Measurements from ENCODE around the gene NCAM1.

Gene NCAM1

GRCh38 chr11:113163291-113164030 lies 202.2 kb downstream of the NCAM1 start:
- no peak overlapping the region for H3K4me3 ChIP-seq (ENCODE audit: low read length)
- DNase-seq (ENCODE audit: low read depth), result no peak
- no peak for TF ChIP-seq CTCF (conservative IDR thresholded peaks at IDR 0.05; ENCODE audit: low read depth, low read length)

GRCh38 chr11:113166280-113166679 lies 205.1 kb downstream of the NCAM1 start:
- no peak overlapping the region for H3K4me3 ChIP-seq (ENCODE audit: low read length)
- TF ChIP-seq CTCF (conservative IDR thresholded peaks at IDR 0.05; ENCODE audit: low read depth, low read length), result no peak
- no peak for DNase-seq (ENCODE audit: low read depth)

GRCh38 chr11:113167599-113167998 lies 206.4 kb downstream of the NCAM1 start:
- no peak overlapping the region for H3K4me3 ChIP-seq (ENCODE audit: low read length)
- no peak for TF ChIP-seq CTCF (conservative IDR thresholded peaks at IDR 0.05; ENCODE audit: low read depth, low read length)
- DNase-seq (ENCODE audit: low read depth), result no peak

- DNase-seq (ENCODE audit: low read depth), result no peak
- TF ChIP-seq CTCF (conservative IDR thresholded peaks at IDR 0.05; ENCODE audit: low read depth, low read length), result no peak
- no peak overlapping the region for H3K4me3 ChIP-seq (ENCODE audit: low read length)
Observed at GRCh38 chr11:113168354-113169342, 207.4 kb downstream of the NCAM1 start.

- H3K4me3 ChIP-seq (ENCODE audit: low read length), result no peak overlapping the region
- DNase-seq (ENCODE audit: low read depth), result no peak
- no peak for TF ChIP-seq CTCF (conservative IDR thresholded peaks at IDR 0.05; ENCODE audit: low read depth, low read length)
Observed at GRCh38 chr11:113172382-113172951, 211.2 kb downstream of the NCAM1 start.

- no peak for TF ChIP-seq CTCF (conservative IDR thresholded peaks at IDR 0.05; ENCODE audit: low read depth, low read length)
- no peak for DNase-seq (ENCODE audit: low read depth)
- no peak overlapping the region for H3K4me3 ChIP-seq (ENCODE audit: low read length)
Observed at GRCh38 chr11:113173126-113173525, 211.9 kb downstream of the NCAM1 start.
